Measurements from ENCODE around the gene CDH16.

CDH16 gene

GRCh38 chr16:66930189-66930588 is 11.5 kb upstream of the CDH16 start (continued):
- TF ChIP-seq BCL11A (tag by site-specific recombination; IDR thresholded peaks at IDR 0.05; ENCODE audit: low read depth) (no peak), ZNF548 (tag by site-specific recombination; IDR thresholded peaks at IDR 0.05) (no peak), ZNF169 (tag by site-specific recombination; IDR thresholded peaks at IDR 0.05) (no peak), ZBTB48 (tag by site-specific recombination; IDR thresholded peaks at IDR 0.05) (peak; percentile 59), ZNF660 (tag by site-specific recombination; IDR thresholded peaks at IDR 0.05) (0 out of 2 replicates have a peak, but pooled peaks have one; percentile 72), ZNF560 (tag by site-specific recombination; IDR thresholded peaks at IDR 0.05; ENCODE audit: borderline replicate concordance) (no peak)
- TF ChIP-seq, protein P1, sequence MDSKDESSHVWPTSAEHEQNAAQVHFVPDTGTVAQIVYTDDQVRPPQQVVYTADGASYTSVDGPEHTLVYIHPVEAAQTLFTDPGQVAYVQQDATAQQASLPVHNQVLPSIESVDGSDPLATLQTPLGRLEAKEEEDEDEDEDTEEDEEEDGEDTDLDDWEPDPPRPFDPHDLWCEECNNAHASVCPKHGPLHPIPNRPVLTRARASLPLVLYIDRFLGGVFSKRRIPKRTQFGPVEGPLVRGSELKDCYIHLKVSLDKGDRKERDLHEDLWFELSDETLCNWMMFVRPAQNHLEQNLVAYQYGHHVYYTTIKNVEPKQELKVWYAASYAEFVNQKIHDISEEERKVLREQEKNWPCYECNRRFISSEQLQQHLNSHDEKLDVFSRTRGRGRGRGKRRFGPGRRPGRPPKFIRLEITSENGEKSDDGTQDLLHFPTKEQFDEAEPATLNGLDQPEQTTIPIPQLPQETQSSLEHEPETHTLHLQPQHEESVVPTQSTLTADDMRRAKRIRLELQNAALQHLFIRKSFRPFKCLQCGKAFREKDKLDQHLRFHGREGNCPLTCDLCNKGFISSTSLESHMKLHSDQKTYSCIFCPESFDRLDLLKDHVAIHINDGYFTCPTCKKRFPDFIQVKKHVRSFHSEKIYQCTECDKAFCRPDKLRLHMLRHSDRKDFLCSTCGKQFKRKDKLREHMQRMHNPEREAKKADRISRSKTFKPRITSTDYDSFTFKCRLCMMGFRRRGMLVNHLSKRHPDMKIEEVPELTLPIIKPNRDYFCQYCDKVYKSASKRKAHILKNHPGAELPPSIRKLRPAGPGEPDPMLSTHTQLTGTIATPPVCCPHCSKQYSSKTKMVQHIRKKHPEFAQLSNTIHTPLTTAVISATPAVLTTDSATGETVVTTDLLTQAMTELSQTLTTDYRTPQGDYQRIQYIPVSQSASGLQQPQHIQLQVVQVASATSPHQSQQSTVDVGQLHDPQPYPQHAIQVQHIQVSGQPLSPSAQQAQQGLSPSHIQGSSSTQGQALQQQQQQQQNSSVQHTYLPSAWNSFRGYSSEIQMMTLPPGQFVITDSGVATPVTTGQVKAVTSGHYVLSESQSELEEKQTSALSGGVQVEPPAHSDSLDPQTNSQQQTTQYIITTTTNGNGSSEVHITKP (tag by site-specific recombination; IDR thresholded peaks at IDR 0.05) = 0 out of 2 replicates have a peak, but pooled peaks have one; percentile 18

DNA sequence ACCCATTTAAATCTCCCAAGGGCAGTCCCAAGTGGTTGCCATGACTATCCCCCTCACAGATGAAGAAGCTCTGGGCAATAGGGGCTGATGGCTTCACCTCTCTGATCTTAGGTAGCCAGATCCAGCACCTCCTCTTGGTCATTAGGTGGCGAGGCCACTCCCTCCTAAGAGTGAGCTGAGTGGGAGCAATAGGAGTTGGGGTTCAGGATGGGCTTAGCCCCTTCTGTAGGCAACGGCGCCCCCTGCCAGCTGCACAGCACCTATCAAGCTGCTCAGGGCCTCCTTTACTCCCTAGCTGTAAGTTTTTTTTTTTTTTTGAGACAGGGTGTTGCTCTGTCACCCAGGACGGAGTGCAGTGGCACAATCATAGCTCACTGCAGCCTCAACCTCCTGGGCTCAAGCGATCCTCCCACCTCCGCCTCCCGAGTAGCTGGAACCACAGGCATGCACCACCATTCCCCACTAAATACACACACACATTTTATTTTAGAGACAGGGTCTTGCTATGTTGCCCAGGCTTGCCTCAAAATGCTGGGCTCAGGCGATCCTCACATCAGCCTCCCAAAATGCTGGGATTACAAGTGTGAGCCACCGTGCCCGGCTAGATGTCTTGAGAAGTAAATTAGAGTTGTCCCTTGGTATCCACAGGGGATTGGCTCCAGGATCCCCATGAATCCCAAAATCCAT is 10.2 kb upstream of the CDH16 start:
- Histone ChIP-seq H3K4me1 (ENCODE audit: control insufficient read depth, insufficient read depth, low read length) (no peaks in the 10 kb centered on the region; the same call in 1 of the 2 replicates), H3K27ac (ENCODE audit: extremely low read depth, low read depth, low read length) (no peak overlapping the region), H3K9me3 (ENCODE audit: control insufficient read depth, insufficient read depth, low read depth, low read length) (no peaks in the 10 kb centered on the region), H3K4me3 (ENCODE audit: low read depth, low read length) (no peak overlapping the region), H3K36me3 (ENCODE audit: control insufficient read depth in 2 of 2, insufficient read depth in 1 of 2, low read length in 2 of 2) (peaks cover 4 to 16% of the 10 kb centered on the region in 2 experiments; a peak in 2 of 3 replicates)
- TF ChIP-seq BCL11A (tag by site-specific recombination; IDR thresholded peaks at IDR 0.05; ENCODE audit: low read depth) = no peak
- TF ChIP-seq ZNF121 (tag by site-specific recombination; IDR thresholded peaks at IDR 0.05) = peak; percentile 95
- peak; percentile 66 for TF ChIP-seq CTCF (tag by site-specific recombination; IDR thresholded peaks at IDR 0.05)
- CTCF ChIA-PET = interaction anchor here (0.6 to 15.1 kb wide), 15 partner anchors 8 to 618 kb away, joined by 3 to 268 read pairs (median 4); partner anchors contain the start of gene CDH16
- POLR2A ChIA-PET = interaction anchor here (0.9 to 1.3 kb wide), 7 partner anchors 9 to 36 kb away, joined by 3 to 11 read pairs (median 5); no protein-coding TSS in a partner anchor

DNA sequence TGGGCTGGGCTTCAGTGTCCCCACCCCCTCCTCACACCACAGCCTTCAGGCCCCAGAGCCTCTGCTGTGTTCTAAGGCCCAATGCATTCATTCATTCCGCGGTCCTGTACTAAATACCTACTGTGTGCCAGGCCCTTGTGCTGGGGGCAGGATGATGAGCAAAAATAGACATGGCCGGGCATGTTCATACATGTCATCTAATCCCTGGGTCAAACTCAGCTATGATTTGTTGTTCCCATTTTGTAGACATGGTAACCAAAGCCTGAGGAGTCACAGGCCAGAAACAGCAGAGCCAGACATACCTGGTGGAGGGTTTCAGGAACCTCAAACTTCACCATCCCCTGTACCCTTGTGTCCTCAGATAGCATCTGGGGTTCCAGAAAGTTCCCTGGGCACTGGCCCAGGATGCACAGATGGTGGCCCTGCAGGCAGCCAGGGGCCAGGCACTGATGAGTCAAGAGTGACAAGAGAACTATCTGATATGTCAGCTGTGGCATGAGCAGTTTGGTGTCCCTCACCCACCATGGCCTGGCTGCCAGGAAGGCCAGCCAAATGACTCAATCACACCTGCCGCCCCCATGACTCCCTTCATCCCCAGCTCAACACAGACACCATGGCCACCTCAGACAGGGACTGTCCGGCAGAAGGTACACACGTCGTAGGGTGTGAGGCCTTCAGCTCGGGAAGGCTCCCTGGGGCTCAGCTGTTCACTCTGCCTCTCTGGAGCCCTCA is 9.4 kb upstream of the CDH16 start:
- Histone ChIP-seq H3K36me3 (ENCODE audit: control insufficient read depth in 2 of 2, insufficient read depth in 1 of 2, low read length in 2 of 2) (peaks cover 4 to 16% of the 10 kb centered on the region in 2 experiments; a peak in 2 of 3 replicates), H3K4me3 (ENCODE audit: low read depth, low read length) (no peak overlapping the region), H3K27ac (ENCODE audit: extremely low read depth, low read depth, low read length) (no peak overlapping the region), H3K4me1 (ENCODE audit: control insufficient read depth, insufficient read depth, low read length) (no peaks in the 10 kb centered on the region; the same call in 1 of the 2 replicates), H3K9me3 (ENCODE audit: control insufficient read depth, insufficient read depth, low read depth, low read length) (no peaks in the 10 kb centered on the region)
- POLR2A ChIA-PET = interaction anchor here (0.9 to 1.4 kb wide), 8 partner anchors 8 to 36 kb away, joined by 3 to 11 read pairs (median 5); no protein-coding TSS in a partner anchor
- CTCF ChIA-PET = interaction anchor here (0.6 to 15.1 kb wide), 17 partner anchors 8 to 619 kb away, joined by 3 to 268 read pairs (median 3); partner anchors contain the start of gene CDH16
- TF ChIP-seq, protein P2, sequence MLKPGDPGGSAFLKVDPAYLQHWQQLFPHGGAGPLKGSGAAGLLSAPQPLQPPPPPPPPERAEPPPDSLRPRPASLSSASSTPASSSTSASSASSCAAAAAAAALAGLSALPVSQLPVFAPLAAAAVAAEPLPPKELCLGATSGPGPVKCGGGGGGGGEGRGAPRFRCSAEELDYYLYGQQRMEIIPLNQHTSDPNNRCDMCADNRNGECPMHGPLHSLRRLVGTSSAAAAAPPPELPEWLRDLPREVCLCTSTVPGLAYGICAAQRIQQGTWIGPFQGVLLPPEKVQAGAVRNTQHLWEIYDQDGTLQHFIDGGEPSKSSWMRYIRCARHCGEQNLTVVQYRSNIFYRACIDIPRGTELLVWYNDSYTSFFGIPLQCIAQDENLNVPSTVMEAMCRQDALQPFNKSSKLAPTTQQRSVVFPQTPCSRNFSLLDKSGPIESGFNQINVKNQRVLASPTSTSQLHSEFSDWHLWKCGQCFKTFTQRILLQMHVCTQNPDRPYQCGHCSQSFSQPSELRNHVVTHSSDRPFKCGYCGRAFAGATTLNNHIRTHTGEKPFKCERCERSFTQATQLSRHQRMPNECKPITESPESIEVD (tag by site-specific recombination; IDR thresholded peaks at IDR 0.05) = no peak
- TF ChIP-seq ZFP69B (tag by site-specific recombination; IDR thresholded peaks at IDR 0.05) = no peak
- TF ChIP-seq ZNF112 (tag by site-specific recombination; IDR thresholded peaks at IDR 0.05) = no peak
- TF ChIP-seq ZEB2 (tag by site-specific recombination; IDR thresholded peaks at IDR 0.05) = no peak
- TF ChIP-seq ZNF311 (tag by site-specific recombination; IDR thresholded peaks at IDR 0.05; ENCODE audit: borderline replicate concordance) = 0 out of 2 replicates have a peak, but pooled peaks have one; percentile 30
- no peak for TF ChIP-seq ZNF10 (tag by site-specific recombination; IDR thresholded peaks at IDR 0.05)

All from HEK293 (cell line).